HG02973 (cell line): ENCODE results near the gene MT1B.
A peak's percentile ranks its signal among the peaks of the same experiment; 100 is the strongest.
"Not testable (repeated sequence)": the region's sequence is repeated elsewhere in the genome, so short reads cannot be mapped to it uniquely, and the experiment has no call there.

ENCODE experiments used
- ATAC-seq: cut with Tn5 transposase; IDR thresholded peaks from one replicate; pipeline ENCODE4 v1.9.1; 2021; ENCODE audit warnings: moderate library complexity; ENCODE audit not compliant: unreplicated experiment

MT1B gene

DNA sequence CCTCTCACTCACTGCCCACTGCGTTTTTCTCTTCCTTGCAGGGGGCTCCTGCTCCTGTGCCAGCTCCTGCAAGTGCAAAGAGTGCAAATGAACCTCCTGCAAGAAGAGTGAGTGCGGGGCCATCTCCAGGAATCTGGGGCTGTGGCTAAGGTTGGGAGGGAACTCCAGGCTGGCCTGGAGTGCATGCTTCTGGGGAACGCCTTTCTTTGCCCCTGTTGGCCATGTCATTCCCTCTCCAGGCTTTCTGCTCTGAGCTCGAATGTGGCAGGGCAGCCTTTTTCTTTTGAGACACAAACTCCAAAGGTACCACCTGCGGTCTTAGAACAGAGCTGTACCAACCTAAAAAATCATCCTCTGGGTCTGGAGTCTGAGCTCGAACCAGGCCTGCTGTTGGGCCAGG lies 33.5 kb upstream of the MT1B start:
- no peak for ATAC-seq

DNA sequence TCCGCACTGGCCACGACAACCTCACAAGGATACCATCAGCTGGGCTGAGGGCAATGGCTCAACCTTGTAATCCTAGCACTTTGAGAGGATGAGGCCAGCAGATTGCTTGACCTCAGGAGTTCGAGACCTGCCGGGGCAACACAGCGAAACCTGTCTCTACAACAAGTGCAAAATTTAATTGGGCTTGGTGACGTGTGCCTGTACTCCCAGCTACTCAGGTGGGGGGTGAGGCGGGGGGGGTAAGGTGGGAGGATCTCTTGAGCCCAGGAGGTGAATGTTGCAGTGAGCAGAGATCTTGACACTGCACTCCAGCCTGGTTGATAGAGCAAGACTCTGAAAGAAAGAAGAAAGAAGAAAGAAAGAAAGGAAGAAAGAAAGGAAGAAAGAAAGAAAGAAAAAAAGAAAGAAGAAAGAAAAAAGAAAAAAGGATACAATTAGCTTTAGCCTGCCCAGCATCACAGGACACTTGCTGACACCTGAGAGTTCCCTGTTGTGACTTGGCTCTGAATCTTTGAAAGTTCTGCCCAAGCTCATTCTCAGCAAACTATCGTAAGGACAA lies 31.3 kb upstream of the MT1B start:
- ATAC-seq = no peak

GRCh38 chr16:56621665-56622445 lies 29.8 kb upstream of the MT1B start:
- ATAC-seq = not testable (repeated sequence)

DNA sequence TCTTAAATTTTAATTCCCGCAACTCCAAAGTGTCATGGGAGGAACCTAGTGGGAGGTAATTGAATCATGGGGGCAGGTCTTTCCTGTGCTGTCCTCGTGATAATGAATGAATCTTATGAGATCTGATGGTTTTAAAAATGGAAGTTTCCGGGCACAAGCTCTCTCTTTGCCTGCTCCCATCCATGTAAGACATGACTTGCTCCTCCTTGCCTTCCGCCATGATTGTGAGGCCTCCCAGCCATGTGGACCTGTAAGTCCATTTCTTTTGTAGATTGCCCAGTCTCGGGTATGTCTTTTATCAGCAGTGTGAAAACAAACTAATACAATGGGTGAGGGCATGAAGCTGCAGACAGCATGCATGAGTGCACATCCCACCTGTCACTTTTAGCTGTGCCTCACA lies 28.5 kb upstream of the MT1B start:
- not testable (repeated sequence) for ATAC-seq

DNA sequence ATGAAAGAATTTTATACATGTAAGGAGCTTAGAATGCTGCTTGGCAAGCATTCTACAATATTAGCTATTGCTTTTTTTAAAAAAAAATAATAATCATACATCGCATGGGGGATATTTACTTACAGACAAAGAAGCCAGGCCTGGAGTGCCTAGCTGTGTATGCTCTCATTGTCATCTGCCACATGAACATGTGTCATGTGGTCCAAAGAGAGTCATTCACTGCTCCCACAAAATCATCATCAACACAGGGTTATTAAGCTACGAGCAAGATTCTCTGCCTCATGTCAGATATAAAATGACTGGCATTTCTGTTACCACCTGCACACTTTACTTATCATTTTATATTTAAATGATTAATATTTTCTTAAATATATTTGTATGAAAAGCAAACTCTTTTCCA lies 28.0 kb upstream of the MT1B start:
- no peak for ATAC-seq

DNA sequence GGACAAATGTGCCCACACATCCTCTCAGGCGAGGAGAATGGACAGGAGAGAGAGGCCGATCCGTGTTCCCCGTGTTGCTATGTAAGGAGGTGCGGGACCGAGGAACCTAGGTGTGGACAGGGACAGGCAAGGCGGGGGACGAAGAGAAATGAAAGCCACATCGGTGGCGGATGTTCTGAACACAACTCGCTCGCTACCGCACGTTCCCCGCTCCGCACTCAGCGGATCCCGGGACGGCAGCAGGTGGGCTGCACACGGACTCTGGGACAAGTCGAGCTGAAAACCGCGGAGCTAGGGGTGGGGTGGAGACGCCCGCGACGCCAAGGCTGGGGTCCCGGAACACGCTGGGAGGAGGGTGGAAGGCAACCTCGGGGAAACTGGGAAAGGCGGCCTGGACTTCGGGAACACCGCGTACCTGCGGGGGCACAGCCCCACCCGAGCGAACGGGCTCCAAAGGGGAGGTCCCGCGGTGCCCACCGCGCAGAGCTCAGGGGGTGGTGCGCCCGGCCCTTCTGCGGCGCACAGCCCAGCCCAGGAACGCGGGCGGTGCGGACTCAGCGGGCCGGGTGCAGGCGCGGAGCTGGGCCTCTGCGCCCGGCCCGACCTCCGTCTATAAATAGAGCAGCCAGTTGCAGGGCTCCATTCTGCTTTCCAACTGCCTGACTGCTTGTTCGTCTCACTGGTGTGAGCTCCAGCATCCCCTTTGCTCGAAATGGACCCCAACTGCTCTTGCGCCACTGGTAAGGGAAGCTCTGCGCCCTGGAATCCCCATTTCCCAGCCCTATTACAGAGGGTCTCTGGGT lies 26.3 kb upstream of the MT1B start, which contains the start of gene MT1E:
MT1E (plus strand) TSS at position 642 of the 803 bp plus-strand sequence; CDS start at position 713, 71 bp downstream.
- ATAC-seq = peak; percentile 60

DNA sequence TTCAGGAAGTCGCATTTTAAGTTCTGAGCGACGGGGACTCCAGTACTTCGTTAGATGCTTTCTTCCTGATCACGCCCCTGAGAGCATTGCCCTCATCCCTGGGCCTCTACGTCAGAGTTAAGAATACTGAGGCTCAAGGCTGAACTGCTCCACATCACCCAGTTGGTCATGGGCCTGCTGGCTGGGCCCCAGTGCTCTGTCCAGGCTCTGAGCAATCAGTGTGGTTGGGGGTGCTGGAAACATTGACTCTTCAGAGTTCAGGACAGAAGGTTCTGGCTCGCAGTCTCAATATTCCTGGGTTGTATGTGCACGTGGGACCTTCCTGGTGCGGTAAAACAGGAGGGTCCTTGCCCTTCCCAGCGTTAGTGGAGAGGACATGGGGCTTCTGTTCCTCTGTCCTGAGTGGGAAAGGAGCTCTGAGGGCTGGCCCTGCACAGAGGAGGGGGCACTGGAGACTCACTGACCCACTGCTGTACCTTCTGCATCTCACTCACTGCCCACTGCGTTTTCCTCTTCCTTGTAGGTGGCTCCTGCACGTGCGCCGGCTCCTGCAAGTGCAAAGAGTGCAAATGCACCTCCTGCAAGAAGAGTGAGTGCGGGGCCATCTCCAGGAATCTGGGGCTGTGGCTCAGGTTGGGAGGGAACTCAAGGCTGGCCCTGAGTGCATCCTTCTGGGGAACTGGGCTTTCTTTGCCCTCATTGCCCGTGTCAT lies 25.6 kb upstream of the MT1B start:
- no peak for ATAC-seq

GRCh38 chr16:56626685-56627084 lies 25.0 kb upstream of the MT1B start:
- ATAC-seq = no peak

DNA sequence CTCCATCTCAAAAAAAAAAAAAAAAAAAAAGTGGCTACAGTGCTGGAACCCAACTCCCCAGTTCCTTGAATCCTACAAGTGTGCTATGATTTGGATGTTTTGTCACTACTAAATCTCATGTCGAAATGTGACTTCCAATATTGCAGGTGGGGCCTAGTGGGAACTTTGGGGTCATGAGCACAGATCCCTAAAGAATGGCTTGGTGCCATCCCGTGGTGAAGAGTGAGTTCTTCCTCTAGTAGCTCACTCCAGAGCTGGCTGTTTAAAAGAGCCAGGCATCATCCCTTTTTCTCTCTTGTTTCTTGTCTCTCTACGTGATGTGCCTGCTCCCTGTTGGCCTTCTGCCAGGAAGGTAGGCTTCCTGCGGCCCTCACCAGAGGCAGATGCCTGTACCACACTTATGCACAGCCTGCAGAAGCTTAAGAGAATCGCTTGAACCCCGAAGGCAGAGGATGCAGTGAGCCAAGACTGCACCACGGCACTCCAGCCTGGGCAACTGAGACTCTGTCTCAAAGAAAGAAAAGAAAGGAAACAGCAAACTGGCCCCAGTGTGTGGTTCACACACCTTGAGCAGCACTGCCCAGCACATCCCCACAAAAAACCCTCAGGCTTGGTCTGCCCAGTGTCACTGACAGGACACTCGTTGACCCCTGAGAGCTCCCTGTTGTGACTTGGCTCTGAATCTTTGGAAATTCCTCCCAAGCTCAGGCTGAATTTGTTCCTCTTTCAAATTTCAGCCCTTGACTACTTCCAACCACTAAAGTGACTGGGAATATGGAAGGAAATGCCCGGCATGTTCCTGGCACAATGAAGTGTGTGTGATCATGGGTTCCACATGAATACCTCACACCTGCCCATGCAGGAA lies 23.0 kb upstream of the MT1B start:
- no peak for ATAC-seq

DNA sequence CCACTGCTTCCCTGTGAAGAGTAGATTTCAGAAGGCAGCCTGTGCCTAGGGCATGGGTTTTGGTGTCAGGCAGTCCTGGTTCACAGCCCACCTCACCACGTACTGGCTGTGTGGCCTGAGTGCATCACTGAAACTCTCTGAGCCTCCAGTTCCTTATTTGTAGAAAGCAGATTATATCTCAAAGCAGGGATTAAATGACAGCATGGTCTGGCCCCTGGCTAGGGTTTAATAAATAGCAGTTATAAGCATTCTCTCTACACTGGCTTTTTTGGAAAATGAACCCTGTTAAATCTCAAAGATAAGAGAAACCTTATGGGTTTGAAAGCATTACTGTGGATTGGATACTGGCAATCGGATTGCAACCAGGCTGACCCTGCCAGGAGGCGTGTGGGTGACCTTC lies 22.2 kb upstream of the MT1B start:
- no peak for ATAC-seq

GRCh38 chr16:56630134-56630533 lies 21.6 kb upstream of the MT1B start:
- peak; percentile 69 for ATAC-seq

DNA sequence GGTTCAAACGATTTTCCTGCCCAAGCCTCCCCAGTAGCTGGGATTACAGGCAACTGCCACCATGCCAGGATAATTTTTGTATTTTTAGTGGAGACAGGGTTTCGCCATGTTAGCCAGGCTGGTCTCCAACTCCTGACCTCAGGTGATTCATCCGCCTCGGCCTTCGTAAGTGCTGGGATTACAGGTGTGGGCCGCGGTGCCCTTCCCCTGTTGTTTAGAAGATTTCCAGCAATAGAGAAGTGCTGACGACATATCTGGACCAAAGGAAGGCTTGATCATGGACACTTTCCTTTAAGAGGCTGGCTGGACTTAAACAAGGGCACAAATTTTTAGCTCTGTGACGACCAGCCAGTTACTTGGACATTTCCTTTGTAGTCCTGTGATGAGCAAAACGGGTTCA lies 20.5 kb upstream of the MT1B start:
- no peak for ATAC-seq

GRCh38 chr16:56631832-56632155 lies 19.9 kb upstream of the MT1B start:
- no peak for ATAC-seq

DNA sequence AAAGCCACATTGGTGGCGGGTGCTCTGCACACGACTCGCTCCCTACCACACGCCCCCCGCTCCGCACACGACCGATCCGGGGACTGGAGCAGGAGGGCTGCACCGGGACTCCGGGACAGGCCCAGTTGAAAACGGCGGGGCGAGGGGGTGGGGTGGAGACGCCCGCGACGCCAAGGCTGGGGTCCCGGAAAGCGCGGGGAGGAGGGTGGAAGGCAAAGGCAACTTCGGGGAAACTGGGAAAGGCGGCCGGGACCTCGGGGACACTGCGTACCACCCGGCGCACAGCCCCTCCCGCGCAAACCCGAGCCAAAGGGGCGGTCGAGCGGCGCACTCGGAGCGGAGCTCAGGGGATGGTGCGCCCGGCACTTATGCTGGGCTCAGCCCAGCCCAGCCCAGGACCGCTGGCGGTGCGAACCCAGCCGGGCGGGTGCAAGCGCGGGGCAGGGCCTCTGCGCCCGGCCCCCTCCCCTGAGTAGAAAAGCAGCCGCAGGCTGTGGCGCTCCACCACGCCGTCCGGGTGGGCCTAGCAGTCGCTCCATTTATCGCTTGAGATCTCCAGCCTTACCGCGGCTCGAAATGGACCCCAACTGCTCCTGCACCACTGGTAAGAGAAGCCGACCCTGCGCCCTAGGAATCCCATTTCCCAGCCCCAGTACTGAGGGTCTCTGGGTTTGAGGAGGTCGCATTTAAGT lies 19.4 kb upstream of the MT1B start, which contains the start of gene MT1M:
MT1M (plus strand) TSS at position 504 of the 692 bp plus-strand sequence; CDS start at position 577, 73 bp downstream.
- ATAC-seq = no peak

GRCh38 chr16:56632848-56633365 lies 18.8 kb upstream of the MT1B start:
- no peak for ATAC-seq

DNA sequence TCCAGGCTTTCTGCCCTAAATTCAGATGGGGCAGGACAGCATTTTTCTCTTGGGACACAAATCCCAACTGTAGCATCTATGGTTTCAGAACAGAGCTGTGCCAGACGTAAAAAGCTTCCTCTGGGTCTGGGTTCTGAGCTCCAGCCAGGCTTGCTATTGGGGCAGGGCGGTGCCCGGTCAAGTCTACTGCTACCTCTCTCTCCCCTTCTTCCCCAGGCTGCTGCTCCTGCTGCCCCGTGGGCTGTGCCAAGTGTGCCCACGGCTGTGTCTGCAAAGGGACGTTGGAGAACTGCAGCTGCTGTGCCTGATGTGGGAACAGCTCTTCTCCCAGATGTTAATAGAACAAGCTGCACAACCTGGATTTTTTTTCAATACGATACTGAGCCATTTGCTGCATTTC lies 18.2 kb upstream of the MT1B start:
- no peak for ATAC-seq

GRCh38 chr16:56634715-56635440 lies 16.8 kb upstream of the MT1B start:
- no peak for ATAC-seq

DNA sequence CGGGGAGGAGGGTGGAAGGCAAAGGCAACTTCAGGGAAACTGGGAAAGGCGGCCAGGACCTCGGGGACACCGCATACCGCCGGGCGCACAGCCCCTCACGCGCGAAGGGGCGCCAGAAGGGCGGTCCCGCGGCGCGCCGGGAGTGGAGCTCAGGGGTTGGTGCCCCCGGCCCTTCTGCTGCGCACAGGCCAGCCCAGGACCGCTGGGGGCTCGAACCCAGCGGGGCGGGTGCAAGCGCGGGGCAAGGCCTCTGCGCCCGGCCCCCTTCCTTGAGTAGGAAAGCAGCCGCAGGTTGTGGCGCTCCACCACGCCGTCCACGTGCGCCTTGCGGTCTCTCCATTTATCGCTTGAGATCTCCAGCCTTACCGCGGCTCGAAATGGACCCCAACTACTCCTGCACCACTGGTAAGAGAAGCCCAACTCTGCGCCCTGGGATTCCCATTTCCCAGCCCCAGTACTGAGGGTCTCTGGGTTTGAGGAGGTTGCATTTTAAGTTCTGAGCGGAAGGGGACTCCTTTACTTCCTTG lies 16.2 kb upstream of the MT1B start:
- no peak for ATAC-seq
